ENCODE measurements around the gene KCNJ18. TPM values are rescaled to one million over a fixed set of nuclear protein-coding genes. Genes with fewer than 3 reads are reported as not detected.
"Not testable (repeated sequence)": the region's sequence is repeated elsewhere in the genome, so short reads cannot be mapped to it uniquely, and the experiment has no call there.

Gene KCNJ18
- polyA plus RNA-seq, 2 of the 4 experiments (the other 2 are of a cell fraction): not detected

DNA sequence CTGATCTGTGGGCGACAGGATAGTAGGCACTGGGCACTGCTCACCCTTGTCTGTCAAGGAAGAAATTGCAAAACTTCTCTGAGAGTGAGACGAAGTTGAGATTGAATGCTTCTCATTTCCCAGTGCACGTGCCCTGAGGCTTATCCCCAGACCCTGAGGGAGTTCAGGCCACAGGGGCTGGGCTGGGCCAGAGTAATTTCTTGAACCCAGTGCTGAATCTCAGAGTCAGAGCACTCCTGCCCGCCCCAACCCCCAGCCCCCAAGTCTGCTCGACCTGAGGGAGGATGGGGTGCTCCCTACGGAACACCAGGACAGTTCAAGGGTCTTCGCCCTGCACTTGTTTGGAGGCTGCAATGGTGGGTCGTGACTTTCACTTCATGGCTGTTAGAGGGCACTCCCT lies 17.7 kb downstream of the KCNJ18 start:
- DNase-seq (ENCODE audit: low read depth in 1 of 2, low spot score in 1 of 2); FAIRE-seq; CTCF ChIA-PET; H3K27ac ChIP-seq; H3K4me1 ChIP-seq; H3K9me3 ChIP-seq; H3K4me2 ChIP-seq; ATAC-seq; H3K4me3 ChIP-seq; POLR2A ChIA-PET: not testable (repeated sequence)
- WGBS (ENCODE audit: missing lambda C conversion rate): 13% methylated on average over 3 of the region's 8 CpGs

DNA sequence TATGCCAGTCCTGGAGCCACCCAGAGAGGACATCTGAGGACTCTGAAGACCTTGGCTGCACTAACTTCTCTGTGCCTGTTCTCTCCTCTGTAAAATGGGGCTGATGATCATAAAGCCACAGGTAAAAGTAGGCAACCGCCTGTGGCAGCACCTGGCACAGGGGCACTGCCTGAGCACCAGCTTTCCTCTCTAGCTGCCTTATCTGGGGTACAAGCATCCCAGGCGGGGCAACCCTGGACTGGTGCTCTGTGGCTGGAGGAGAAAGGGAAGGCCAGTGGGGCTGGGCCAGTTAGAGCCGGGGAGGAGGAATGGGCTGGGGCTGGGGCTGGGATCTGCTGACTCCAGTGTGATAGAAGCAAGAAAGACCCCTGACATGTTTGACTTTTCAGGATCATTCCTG lies 18.2 kb downstream of the KCNJ18 start:
- H3K4me3 ChIP-seq; FAIRE-seq; H3K9me3 ChIP-seq; H3K4me1 ChIP-seq; CTCF ChIA-PET; DNase-seq (ENCODE audit: low read depth in 1 of 2, low spot score in 1 of 2); H3K27ac ChIP-seq; H3K4me2 ChIP-seq; ATAC-seq; POLR2A ChIA-PET: not testable (repeated sequence)
- 31% methylated on average over 3 of the region's 3 CpGs for WGBS (ENCODE audit: missing lambda C conversion rate)

DNA sequence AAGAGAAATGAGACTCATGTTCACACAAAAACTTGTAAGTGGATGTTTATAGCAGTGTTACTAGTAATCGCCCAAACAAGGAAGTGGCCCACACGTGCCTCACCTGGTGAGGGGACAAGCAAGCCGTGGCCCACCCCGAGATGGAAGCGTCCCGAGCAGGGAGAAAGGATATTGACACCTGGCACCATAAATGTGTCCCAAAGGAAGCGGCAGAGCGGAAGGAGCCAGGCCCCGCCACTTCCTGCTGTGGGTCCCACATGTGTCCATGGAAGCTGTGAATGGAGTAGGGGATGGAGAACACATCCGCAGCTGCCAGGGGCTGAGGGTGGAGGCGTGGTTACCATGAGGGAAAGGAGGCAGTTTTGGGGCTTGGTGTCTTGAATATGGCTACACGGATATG lies 18.9 kb downstream of the KCNJ18 start:
- H3K4me2 ChIP-seq: no peak overlapping the region
- ChIA-PET POLR2A (no interaction called here), CTCF (no interaction called here)
- DNase-seq (ENCODE audit: low read depth in 1 of 2, low spot score in 1 of 2): no peak
- no peak overlapping the region for H3K27ac ChIP-seq
- 28% methylated on average over 12 of the region's 12 CpGs for WGBS (ENCODE audit: missing lambda C conversion rate)
- ATAC-seq: no peak
- no peaks in the 10 kb centered on the region for H3K9me3 ChIP-seq
- no peak overlapping the region for H3K4me3 ChIP-seq
- no peaks in the 10 kb centered on the region for H3K4me1 ChIP-seq
- no peak for FAIRE-seq
- TF ChIP-seq, protein P1, sequence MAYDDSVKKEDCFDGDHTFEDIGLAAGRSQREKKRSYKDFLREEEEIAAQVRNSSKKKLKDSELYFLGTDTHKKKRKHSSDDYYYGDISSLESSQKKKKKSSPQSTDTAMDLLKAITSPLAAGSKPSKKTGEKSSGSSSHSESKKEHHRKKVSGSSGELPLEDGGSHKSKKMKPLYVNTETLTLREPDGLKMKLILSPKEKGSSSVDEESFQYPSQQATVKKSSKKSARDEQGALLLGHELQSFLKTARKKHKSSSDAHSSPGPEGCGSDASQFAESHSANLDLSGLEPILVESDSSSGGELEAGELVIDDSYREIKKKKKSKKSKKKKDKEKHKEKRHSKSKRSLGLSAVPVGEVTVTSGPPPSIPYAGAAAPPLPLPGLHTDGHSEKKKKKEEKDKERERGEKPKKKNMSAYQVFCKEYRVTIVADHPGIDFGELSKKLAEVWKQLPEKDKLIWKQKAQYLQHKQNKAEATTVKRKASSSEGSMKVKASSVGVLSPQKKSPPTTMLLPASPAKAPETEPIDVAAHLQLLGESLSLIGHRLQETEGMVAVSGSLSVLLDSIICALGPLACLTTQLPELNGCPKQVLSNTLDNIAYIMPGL (CRISPR knock-in tag; IDR thresholded peaks at IDR 0.05; ENCODE audit: borderline replicate concordance): no peak
- TF ChIP-seq JUNB (IDR thresholded peaks at IDR 0.05) (no peak), RCOR1 (IDR thresholded peaks at IDR 0.05; ENCODE audit: low read depth, low read length) (no peak)
- TF ChIP-seq, protein P2, sequence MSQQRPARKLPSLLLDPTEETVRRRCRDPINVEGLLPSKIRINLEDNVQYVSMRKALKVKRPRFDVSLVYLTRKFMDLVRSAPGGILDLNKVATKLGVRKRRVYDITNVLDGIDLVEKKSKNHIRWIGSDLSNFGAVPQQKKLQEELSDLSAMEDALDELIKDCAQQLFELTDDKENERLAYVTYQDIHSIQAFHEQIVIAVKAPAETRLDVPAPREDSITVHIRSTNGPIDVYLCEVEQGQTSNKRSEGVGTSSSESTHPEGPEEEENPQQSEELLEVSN (IDR thresholded peaks at IDR 0.05; ENCODE audit: borderline replicate concordance, low read depth): no peak
- TF ChIP-seq, protein P3, sequence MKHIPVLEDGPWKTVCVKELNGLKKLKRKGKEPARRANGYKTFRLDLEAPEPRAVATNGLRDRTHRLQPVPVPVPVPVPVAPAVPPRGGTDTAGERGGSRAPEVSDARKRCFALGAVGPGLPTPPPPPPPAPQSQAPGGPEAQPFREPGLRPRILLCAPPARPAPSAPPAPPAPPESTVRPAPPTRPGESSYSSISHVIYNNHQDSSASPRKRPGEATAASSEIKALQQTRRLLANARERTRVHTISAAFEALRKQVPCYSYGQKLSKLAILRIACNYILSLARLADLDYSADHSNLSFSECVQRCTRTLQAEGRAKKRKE (CRISPR knock-in tag; IDR thresholded peaks at IDR 0.05; ENCODE audit: low read depth): no peak
- TF ChIP-seq, protein P4, sequence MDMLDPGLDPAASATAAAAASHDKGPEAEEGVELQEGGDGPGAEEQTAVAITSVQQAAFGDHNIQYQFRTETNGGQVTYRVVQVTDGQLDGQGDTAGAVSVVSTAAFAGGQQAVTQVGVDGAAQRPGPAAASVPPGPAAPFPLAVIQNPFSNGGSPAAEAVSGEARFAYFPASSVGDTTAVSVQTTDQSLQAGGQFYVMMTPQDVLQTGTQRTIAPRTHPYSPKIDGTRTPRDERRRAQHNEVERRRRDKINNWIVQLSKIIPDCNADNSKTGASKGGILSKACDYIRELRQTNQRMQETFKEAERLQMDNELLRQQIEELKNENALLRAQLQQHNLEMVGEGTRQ (IDR thresholded peaks at IDR 0.05): no peak

DNA sequence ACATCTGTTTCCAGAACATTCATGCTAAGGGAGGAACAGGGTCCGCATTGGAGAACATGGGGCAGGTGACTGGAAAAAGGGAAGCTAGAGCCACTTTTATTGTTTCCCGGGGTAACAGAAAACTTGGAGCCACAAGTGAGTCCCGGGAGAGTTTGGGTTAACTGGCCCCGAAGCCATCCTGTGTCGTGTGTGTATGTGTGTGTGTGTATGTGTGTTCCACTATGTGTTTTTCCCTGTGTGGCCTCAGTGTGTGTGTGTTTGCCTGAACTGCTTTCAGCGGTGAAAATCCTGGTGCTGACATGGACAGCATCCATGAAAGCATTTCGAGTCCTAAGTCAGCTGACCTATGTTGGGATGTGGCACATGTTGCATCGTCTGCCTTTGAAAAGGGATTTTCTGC lies 20.7 kb downstream of the KCNJ18 start:
- H3K4me2 ChIP-seq; FAIRE-seq; ATAC-seq; H3K4me3 ChIP-seq; POLR2A ChIA-PET; H3K27ac ChIP-seq; H3K4me1 ChIP-seq; CTCF ChIA-PET; H3K9me3 ChIP-seq; DNase-seq (ENCODE audit: low read depth in 1 of 2, low spot score in 1 of 2): not testable (repeated sequence)
- 7% methylated on average over 7 of the region's 8 CpGs for WGBS (ENCODE audit: missing lambda C conversion rate)

DNA sequence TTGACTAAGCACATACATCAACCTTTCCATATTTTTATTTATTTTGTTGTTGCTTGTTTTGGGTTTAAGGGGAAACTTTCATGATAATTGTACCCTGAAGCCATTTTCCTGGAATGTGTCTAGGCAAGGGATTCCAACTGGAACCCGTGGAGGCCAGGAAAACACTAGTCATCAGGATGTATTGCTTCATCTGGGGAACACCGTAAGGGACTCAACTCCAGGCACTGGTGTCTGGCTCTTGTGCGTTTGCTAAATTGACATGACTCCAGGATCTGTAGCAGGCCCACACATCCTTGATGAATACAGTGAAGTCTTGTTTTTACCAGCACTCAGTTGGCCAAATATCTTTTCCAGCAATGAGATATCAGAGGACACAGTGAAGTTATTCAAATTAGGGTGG lies 21.3 kb downstream of the KCNJ18 start:
- H3K4me3 ChIP-seq; H3K4me2 ChIP-seq; ATAC-seq; DNase-seq (ENCODE audit: low read depth in 1 of 2, low spot score in 1 of 2); H3K27ac ChIP-seq; CTCF ChIA-PET; H3K9me3 ChIP-seq; FAIRE-seq; POLR2A ChIA-PET; H3K4me1 ChIP-seq: not testable (repeated sequence)
- WGBS (ENCODE audit: missing lambda C conversion rate): 7% methylated on average over 2 of the region's 3 CpGs

DNA sequence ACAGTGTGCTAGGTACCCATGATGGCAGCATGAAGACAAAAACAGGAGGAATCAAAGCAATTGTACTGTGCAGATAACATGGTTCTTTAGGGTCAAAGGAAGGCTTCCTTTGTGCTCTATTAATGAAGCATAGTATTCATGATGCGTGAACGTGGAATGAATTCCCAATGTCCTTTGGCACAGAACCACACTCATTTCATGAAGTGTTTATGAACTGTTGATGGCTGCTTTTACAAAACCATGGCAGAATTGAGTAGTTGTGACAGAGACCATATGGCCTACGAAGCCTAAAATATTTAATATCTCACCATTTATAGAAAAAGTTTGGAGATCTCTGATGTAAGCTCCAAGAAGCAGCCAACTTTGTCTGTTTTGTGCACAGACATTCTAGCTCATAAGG lies 22.4 kb downstream of the KCNJ18 start:
- H3K4me2 ChIP-seq; H3K27ac ChIP-seq; DNase-seq (ENCODE audit: low read depth in 1 of 2, low spot score in 1 of 2); H3K9me3 ChIP-seq; ATAC-seq; POLR2A ChIA-PET; FAIRE-seq; CTCF ChIA-PET; H3K4me1 ChIP-seq; H3K4me3 ChIP-seq: not testable (repeated sequence)
- 25% methylated on average over 3 of the region's 3 CpGs for WGBS (ENCODE audit: missing lambda C conversion rate)

DNA sequence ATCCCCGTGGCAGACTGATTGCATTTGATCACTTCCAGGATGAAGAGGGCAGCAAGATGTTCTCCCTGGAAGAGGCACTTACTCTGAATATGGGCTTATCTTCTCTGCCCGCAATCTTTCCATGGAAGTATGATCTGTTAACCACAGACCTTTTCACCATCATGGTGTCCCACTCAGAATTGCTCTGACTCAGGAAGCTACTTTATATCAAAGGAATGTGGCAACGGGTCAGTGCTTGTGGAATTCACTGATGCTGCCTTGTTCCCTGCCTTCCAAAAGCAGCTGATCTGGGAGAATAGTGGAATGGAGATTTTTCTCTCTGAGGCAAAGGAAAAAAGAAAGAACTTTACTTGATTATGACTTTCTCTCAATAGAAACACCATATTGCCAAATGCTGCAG lies 23.6 kb downstream of the KCNJ18 start:
- POLR2A ChIA-PET; H3K27ac ChIP-seq; FAIRE-seq; ATAC-seq; DNase-seq (ENCODE audit: low read depth in 1 of 2, low spot score in 1 of 2); CTCF ChIA-PET; H3K4me3 ChIP-seq; H3K4me2 ChIP-seq; H3K4me1 ChIP-seq; H3K9me3 ChIP-seq: not testable (repeated sequence)
- 36% methylated on average over 3 of the region's 3 CpGs for WGBS (ENCODE audit: missing lambda C conversion rate)

DNA sequence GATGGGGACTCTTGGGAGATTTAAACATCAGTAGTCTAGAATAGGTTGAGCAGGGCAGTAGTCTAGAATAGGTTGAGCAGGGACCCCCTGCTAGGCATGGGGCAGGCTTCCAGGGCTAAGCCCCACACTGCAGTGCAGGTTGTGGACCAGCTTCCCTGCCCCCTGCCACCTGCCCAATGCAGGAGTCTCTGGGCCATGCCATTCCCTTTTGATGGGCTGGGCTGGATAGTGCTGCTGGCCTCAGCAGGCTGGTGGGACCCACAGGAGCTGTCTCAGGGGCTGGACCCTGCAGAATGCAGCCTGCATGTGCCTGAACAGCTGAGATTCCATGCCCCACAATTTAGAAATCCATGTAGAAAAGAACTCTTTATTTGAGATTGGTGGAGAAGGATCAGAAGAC lies 26.6 kb downstream of the KCNJ18 start:
- H3K4me3 ChIP-seq; H3K27ac ChIP-seq; H3K9me3 ChIP-seq; H3K4me1 ChIP-seq; ATAC-seq; CTCF ChIA-PET; DNase-seq (ENCODE audit: low read depth in 1 of 2, low spot score in 1 of 2); H3K4me2 ChIP-seq; FAIRE-seq; POLR2A ChIA-PET: not testable (repeated sequence)

DNA sequence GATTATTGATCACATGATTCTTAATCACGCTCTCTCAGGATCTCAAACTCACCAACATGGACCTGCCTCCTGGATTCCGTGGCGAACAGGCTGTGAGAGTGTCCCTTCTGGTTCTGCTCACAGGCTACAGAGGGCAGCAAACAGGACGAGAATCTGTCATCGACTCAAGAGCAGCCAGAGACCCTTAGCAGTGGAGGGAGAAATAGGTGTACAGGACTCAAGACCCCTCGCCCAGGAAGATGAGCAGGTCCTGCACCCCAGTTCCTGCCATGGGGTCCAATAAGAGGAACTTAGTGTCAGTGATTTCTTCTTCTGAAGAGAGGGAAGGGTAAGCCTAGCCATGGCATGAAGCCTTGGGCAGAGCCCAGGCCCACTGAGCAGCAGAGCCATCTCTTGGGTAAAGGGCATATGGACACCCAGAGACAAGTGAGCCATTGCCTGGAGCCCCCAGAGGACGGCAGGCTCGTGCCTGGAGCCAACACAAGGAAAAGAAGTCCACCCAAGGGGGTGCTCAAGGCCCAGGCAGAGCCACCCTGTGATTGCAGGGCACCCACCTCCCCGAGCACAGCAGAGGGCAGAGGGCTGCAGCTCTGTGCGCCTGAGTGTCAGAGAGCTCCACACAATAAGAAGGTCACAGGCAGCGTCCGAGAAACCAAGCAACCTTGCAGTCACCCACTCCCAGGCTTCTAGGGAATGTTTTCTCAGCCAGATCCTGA lies 27.3 kb downstream of the KCNJ18 start:
- H3K4me2 ChIP-seq; DNase-seq (ENCODE audit: low read depth in 1 of 2, low spot score in 1 of 2); POLR2A ChIA-PET; H3K4me1 ChIP-seq; H3K27ac ChIP-seq; ATAC-seq; FAIRE-seq; H3K4me3 ChIP-seq; H3K9me3 ChIP-seq; CTCF ChIA-PET: not testable (repeated sequence)
- WGBS (ENCODE audit: missing lambda C conversion rate): 15% methylated on average over 12 of the region's 12 CpGs
